NCI-H1417 (cell line): ENCODE data around the gene TUBGCP2.

Source experiments
- DNase-seq, 3 experiments: peaks; one replicate each; lab custom pipeline; 2025; lab: John Stamatoyannopoulos, UW

Gene TUBGCP2

DNA sequence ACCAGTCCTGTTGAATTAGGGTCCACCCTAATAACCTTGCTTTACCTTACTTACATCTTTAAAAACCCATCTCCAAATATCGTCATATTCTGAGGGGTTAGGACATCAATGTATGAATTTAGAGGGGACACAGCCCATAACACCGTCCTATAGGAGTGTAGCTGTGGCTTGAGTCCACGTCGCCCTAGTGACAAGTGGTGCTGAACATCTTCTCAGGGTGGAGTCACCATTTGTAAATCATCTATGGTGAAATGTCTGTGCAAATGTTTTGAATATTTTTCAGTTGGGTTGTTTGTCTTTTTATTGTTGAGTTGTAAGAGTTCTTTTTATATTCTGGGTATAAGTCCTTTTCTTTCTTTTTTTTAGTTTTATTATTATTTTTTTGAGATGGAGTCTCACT lies 33.3 kb upstream of the TUBGCP2 start:
- DNase-seq, result no peak

DNA sequence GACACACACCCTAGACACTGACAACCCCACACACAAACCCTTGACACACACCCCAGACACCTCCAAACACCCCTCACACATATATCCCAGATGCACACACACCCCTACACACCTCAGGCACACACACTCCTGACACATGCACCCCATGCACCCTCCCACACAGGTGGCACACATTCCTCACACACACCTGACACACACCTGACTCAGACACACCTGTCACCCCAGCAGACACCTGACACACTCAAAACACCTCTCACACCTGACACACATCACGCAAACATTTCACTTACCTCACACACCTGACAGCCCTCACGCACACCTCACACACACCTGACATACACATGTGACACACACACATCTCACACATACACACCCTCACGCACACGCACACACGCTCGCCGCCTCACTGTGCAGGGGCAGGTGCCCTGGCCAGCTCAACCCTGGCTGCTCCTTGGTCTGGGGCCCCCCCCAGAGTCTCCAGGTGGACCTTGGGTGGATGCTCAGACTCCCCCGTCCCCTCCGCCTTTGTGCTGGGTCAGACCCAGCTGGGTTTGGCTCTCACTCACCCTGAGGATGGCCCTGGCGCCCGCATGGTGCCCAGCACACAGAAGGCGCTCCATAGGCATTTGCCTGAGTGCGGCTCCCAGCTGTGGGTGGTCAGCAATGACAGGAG lies 31.2 kb upstream of the TUBGCP2 start:
- DNase-seq, result no peak

DNA sequence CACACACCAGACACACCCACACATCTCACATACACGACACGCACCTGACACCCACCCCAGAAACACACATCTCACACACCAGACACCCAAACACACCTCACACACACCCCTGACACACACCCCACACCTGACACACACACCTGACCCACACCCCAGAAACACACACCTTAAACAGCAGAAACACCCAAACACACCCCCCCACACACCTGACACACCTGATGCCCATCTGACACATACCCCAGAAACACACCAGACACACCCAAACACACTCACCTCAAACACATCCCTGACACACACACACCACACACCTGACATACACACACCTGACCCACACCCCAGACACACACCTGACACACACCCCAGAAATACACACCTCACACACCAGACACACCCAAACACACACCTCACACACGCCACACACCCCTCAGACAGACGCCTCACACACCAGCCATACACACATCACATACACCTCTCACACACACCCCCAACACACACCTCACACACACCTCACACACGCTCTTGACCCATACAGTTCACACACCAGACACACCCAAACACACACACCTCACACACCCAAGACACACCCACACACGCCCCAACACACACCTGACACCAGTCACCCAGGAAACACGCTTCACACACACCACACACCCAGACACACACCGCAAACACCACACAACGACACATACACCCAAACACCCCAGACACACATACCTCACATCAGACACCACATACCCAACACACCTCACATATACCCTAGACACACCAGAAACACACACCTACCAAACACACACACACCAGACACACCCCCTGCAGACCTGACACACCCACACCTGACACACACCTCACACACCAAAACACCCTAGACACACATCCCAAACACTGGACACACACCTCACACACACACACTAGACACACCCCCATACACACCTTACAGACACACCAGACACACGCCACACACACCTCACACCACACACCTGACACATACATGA lies 29.7 kb upstream of the TUBGCP2 start:
- DNase-seq, result no peak

DNA sequence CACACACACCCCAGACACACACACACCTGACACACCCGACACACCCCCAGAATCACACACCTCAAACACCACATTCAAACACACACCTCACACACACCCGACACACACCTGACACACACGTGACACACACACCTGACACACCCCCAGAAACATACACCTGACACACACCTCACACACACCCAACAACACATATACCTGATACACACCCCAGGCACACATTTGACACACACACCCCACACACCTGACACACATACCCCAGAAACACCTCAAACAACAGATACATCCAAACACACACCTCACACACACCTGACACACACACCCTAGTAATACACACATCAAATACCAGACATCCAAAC lies 28.7 kb upstream of the TUBGCP2 start:
- no peak for DNase-seq

DNA sequence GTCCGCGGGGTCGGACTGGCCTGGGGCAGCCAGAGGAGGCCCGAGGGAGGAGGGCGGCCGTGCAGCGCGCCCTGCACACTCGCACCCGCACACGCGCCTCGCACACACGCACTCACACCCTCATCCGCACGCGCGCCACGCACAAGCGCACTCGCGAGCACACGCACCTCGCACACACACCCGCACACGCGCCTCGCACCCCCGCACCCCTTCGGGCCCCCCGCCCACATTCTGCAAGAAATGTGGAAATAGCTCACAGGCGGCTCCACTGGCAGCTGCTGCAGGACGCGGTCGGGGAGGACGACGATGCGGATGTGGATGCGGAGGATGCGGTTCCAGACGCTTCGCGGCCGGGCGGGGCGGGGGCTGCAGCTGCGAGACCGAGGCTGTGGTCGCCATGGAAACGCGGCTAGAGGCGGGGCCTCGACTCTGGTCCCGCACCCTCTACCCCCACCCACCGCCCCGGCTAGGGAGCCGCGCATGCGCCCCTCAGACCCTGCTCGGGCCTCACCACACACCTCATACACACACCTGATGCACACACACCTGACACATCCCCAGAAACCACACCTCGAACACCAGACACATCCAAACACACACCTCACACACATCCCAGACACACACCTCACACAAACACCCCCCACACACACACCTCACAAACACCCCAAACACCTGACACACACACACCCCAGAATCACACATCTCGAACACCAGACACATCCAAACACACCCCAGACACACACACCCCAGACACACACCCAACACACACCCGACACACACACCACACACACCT lies 28.1 kb upstream of the TUBGCP2 start, which contains the start of gene CALY:
Gene CALY, minus strand, starts transcription at position 320 of the 793 bp plus-strand sequence. CDS start 7,907 bp downstream, outside the sequence.
- DNase-seq, result peak in 2 of 3 experiments; percentile 39 to 74

DNA sequence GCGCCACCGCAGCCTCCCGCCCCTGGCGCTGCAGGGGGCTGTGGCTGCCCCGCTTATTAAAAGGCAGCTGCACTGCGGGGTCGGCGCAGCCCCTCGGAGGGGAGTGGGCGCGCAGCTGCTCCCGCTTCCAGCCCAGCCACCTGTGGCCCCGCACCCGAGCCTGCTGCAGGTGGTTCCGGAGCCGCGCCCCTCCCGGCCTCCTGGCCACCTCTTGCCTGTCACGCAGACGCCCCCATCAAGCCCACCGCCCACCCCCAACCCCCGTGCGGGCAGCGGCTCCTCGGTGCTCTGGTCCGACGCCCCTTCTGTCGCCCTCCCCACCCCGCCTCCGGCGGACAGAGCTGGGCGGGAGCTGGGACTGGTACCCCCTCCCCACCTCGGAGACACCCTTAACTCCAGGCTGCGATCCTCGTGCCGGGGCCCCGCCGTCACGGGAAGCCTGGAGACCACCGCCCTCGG lies 27.5 kb upstream of the TUBGCP2 start:
- DNase-seq, result no peak

DNA sequence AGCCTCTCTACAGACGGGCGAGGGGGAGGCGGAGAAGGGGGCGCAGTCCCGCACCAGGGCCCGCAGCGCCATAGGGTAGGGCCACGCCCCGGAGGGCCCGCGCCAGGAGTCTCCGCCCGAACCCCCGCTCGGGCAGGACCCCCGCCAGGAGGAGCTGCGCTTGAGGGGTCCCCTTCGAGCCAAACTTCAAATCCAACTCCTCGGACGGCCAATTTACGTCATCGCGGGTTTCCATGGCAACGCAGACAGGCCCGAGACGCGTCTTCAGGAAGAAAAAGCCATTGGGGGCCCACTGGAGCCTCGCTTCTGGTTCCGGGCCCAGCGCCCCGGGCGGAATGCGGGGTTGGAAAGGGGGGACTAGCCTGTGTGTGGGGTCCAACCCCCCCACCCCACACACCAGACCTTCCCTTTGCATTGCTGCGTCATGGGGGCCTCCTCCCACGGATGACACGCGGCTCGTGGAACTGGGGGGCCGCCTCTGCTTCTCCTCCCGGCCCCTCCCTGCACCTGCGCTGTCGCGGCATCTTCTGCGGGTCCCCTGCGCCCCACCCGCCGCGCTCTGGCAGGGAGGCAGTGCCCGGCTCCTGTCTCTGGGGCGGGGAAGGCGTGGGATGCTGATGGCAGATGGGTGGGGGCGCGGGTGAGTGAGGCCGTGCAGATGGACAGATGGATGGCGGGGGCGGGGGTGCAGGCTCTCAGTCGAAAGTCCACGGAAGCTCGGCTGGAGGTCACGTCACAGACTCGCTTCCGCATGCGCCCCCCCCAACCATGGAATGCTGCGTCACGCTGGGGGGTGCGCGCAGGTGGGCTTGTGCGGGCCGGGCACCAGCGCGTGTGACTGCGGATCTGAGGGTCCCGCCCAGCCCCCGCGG lies 26.8 kb upstream of the TUBGCP2 start:
- DNase-seq, result peak in 2 of 3 experiments; percentile 31 to 50

DNA sequence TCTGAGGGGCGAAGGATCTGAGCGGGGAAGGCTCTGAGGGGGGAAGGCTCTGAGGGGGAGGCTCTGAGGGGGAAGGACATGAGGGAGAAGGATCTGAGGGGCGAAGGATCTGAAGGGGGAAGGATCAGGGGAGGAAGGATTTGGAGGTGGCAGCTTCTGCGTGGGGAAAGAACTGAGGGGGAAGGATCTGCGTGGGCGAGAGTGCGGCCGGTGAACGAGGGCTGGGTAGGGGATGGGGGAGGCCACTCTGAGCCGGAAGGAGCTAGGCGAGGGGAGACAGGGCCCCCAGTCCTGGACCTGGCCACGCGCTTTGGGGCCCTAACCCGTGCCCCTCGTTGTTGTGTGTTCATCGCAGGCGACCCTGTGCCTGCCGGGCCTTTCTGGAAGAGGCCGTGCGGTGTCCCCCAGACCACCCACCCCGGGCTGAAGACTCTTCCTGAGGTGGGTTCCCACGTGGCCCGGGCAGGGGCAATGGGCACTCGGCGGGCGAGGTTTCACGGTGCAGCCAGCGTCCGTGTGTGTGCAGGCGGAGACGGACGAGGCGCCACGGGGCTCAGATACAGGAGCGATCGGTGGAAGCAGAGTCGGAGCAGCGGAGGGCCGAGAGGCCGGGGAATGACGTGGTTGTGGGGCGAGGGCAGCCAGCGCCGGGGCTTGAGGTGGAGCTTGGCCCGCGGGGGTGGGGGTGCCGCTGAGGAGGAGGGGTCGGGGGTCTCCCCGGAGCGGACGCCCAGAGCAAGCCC lies 26.0 kb upstream of the TUBGCP2 start:
- peak in 2 of 3 experiments; percentile 17 for DNase-seq

DNA sequence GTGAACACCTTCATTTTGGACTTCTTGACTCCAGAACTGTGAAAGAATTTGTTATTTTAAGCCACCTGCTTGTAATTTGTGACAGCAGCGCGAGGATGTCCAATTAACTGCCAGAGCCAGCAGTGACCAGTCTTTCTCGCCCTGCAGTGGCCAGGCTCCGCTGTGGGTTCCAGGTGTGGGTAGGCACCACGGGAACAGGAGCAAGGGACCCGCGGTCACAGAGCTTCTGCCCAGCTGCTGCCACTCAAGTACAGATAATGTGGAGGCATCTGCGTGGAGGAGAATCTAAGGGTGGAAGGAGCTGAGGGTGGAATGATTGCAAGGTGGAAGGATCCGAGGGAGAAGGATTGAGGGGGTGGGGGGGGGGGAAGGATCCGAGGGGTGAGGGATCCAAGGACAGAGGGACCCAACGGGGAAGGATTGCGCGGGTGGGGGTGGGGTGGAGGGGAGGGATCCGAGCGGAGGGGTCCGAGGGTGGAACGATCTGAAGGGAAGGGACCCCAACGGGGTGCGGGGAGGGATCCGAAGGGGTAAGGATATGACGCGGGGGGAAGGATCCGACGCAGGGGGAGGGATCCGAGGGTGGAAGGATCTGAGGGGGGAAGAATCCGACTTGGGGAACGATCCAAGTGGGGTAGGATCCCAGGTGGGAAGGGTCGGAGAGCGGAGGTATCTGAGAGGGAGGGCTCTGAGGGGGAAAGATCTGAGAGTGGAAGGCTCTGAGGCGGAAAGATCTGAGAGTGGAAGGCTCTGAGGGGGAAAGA lies 24.4 kb upstream of the TUBGCP2 start:
- DNase-seq, result no peak

DNA sequence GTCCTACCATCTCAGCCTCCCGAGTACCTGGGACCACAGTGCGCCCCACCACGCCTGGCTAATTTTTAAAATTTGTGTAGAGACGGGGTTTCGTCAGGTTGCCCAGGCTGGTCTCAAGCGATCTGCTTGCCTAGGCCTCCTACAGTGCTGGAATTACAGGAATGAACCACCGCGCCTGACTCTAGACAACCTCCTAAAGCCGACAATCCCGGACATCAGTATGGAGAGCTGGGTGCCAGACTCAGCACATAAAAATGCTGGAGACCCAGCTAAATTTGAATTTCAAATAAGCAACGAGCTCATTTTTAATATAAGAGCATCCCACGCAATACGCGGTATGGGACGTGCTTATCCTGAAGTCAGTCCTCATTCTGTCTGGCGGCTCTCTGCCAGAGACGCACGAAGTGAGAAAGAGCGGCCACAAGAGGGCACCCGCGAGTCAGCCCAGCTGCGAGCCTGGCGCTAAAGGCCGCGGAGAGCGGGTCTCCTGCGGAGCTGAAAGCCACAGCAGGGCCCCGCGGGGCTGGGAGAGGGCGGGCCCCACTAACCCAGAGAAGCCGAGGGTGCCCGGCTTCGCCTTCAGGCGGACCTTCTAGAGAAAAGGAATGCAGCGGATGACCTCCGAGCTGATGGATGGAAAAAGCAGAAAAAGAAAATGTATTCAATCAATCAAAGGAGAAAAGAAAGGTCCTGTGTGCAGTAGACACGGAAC lies 21.0 kb upstream of the TUBGCP2 start:
- DNase-seq, result peak; percentile 66 to 82 (median 82)

DNA sequence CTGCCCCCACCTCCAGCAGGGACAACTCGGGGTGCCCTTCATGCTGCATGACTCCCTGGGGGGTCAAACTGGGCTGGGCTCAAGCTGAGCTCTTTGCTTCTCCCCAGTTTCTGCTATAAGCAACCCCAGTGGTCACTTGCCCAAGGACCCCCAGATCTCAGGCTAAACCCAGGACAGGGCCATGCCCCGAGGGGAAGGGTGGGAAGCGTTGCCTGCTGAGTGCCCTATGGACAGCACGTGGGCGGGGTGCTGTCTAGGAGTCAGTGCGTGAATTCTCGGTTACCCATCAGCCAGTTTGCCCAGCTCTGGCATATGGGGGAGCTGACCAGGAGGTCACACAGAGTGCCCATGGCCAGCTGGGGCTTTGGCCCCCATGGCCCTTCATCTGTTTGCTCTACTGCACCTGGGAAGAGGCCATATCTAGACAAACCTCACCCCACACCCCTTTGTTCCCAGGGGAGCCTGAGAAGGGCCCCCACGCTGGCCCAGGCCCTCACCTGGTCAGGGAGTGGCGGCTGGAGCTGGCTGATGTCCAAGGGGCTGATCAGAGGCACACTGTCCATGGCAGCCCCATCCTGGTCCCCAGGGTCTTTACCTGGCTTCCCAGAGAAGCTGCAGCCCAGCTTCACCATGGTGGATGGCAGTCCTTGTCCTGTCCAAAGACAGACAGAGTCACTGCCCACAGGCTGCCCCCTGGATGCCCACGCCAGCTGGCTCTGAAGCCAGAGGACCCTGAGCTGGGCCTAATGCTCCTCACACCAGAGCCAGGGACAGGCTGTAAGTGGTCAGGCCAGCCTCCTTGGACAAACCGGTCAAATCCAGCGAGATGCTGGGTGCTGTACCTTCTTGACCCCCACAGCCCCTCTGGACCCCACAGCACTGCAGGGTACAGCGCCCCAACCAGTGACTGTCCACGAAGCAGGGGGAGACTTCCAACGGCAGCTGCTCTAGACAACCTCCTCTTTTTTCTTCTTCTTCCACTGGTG lies 20.0 kb upstream of the TUBGCP2 start:
- DNase-seq, result no peak

DNA sequence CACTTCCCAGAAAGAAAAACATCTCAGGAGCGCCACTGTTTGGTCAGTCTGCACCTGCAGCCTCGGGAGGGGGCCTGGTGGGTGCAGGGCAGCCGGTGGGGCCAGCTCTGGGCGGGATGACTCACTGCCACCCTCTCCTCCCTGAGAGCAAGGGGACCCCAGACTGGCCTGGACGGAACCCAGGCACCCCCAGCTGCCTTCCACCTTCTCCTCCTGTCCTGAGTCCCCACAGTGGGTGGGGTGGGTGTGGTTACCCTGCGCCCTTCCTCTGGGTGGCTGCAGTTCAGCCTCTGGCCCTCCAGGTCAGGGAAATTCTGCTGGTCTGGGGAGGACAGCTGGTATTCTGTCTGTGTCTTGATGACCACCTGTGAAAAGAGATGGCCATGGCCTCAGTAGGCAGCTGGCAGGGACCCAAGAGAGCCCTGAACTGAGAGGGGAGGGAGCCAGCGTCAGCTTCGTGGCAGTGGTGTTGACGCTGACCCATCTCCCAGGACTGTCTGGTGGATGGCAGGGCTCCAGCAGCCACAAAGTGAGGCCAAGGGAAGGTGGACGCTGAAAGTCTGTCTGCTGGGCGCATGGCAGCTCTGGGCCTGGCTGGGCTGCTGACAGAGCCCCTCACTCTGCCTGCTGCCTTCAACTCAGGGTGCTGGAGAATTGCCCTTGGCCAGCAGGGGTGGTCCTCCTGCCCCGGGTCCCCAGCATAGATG lies 19.1 kb upstream of the TUBGCP2 start:
- peak in 1 of 3 experiments; percentile 21 for DNase-seq

DNA sequence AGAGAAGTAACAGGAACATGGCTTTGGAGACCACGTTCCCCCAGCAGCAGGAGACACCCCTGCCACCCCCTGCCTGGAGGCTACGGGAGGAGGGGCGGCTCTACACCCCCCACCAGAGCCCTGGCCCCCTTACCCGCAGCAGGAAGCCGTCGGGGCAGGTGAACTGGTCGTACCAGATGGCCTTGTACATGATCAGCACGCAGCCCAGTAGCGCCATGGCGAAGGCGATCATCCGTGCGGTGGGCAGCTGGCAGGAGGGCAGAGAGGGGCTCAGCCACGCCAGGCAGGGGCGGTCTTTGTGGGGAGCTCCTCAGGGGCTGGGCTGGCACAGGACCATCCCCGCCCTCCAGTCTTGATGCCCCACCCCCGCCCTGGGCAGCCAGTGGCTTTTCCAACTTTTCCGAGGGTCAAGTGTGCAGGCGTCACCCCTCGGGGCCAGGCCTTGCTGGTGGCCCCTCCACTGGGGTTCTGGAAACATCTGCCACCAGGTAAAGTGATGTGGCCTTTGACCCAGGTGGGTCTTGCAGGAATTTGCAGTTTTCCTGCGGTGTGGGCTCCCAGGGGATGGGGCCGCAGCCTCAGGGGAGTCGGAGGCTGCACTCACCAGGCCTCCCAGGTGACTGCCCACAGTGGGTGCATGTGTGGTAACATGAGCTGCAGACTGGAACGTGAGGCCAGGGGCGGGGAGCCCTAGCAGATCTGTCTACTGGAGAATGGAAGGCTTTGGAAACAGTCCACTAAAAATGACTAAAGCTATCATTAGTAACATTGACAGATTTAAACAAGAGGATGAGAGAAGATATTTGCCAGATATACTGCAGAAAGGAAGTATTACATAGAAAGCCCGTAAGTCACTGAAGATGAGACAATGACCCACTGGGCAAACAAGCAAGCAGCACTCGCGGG lies 18.3 kb upstream of the TUBGCP2 start:
- DNase-seq, result peak in 1 of 3 experiments; percentile 5

DNA sequence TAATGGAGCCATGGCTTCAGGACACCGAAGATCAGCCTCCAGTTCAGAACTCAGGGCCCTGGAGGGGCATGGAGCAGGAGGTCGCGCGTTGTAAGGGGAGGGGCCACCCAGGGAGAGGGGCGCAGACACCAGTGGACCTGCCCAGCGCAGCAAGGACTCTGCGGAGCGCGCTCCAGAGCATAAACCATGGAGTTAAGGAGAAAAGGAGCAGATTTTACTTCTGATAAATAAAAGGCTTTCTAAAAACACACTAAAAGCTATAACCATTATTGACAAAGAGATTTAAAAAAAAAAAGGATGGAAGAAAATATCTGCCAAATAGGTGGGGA lies 17.5 kb upstream of the TUBGCP2 start:
- DNase-seq, result peak in 1 of 3 experiments; percentile 48

DNA sequence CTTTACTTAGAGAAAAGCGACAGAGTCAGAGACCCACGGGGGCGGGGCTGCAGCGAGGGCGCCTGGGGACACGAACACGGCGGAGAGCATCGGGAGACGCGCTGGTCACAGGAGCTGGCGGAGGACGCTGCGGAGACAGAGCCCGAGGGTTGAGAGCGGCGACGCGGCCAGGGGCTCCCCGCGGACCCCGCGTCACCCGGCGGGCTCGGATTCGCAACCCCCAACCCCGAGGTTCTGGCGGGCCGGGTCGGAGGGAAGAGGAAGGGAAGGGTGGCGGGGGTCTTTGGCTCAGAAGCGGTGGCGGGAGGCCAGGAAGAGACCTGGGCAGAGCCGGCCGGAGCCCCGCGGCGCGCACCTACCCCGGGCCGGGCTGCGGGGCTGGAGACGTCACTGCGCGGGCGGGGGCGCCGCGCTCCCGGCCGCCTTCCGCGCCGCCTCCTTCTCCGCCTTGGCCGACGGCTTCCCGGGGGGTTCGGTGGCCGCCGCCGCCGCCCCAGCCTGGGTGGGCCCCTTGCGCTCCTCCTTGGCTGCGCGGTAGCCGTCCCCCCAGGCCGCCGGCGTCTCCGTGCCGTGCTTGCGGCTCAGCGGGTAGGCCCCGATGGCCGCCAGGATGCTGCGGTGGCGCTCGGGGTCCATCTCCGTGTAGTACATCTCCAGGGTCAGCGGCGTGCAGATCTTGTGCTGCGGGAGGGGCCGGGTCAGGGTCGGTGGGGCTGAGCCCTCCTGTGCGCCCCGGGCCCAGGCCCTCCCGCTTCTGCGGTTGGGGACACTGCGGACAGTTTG lies 17.0 kb upstream of the TUBGCP2 start:
- peak; percentile 20 to 48 (median 40) for DNase-seq
